HepG2 (cell line): ENCODE data around the gene ZKSCAN8. TPM values are rescaled to one million over a fixed set of nuclear protein-coding genes. Genes with fewer than 3 reads are reported as not detected.

Experiments used
- AHR ChIP-seq: IDR thresholded peaks from 2 replicates; pipeline ENCODE4 v1.6.1; 2018; ENCODE audit warnings: missing genetic modification reagents, missing compliant biosample characterization
- HMGA1 ChIP-seq: sonication (generic); formaldehyde crosslinking; conservative IDR thresholded peaks from 2 replicates; pipeline ENCODE4 v1.4.0; 2020; ENCODE audit warnings: missing genetic modification reagents
- NFKBIZ ChIP-seq: IDR thresholded peaks from 2 replicates; pipeline ENCODE4 v1.6.1; 2018; ENCODE audit warnings: missing genetic modification reagents, missing compliant biosample characterization
- NPAS2 ChIP-seq: sonication (generic); formaldehyde crosslinking; IDR thresholded peaks from 2 replicates; pipeline ENCODE4 v1.8.0; 2022; ENCODE audit warnings: mild to moderate bottlenecking, missing genetic modification reagents, borderline replicate concordance
- NR2F6 ChIP-seq, 2 experiments: IDR thresholded peaks; 2 replicates each; pipeline ENCODE4 v1.6.1; 2016; ENCODE audit warnings: antibody characterized with exemption in 1 of 2, mild to moderate bottlenecking in 1 of 2
- POGK ChIP-seq: sonication (generic); formaldehyde crosslinking; conservative IDR thresholded peaks from 2 replicates; pipeline ENCODE4 v1.8.0; 2022; ENCODE audit warnings: mild to moderate bottlenecking, moderate library complexity, missing genetic modification reagents
- PTBP1 ChIP-seq: fragments of 200-400 bp; formaldehyde crosslinking; IDR thresholded peaks from 2 replicates; pipeline ENCODE4 v1.6.1; 2018; ENCODE audit warnings: low read length, low read depth; ENCODE audit not compliant: poor library complexity, severe bottlenecking
- RNF219 ChIP-seq: sonication (generic); formaldehyde crosslinking; IDR thresholded peaks from 2 replicates; pipeline ENCODE4 v1.5.0; 2020; ENCODE audit warnings: mild to moderate bottlenecking, missing genetic modification reagents
- SMAD3 ChIP-seq: sonication (generic); formaldehyde crosslinking; IDR thresholded peaks from 2 replicates; pipeline ENCODE4 v1.4.0; 2020; ENCODE audit warnings: missing genetic modification reagents
- SP5 ChIP-seq: IDR thresholded peaks from 2 replicates; pipeline ENCODE4 v1.6.1; 2016; ENCODE audit warnings: low read depth, borderline replicate concordance
- STAT6 ChIP-seq: sonication (generic); formaldehyde crosslinking; IDR thresholded peaks from 2 replicates; pipeline ENCODE4 v1.4.0; 2020; ENCODE audit warnings: missing genetic modification reagents, mild to moderate bottlenecking, borderline replicate concordance
- TFDP1 ChIP-seq: IDR thresholded peaks from 2 replicates; pipeline ENCODE4 v1.6.1; 2016; ENCODE audit warnings: missing compliant biosample characterization, missing genetic modification reagents, borderline replicate concordance
- ZBTB46 ChIP-seq: sonication (generic); formaldehyde crosslinking; IDR thresholded peaks from 2 replicates; pipeline ENCODE4 v1.4.0; 2020; ENCODE audit warnings: mild to moderate bottlenecking, missing genetic modification reagents, borderline replicate concordance
- ZMAT3 ChIP-seq: sonication (generic); formaldehyde crosslinking; conservative IDR thresholded peaks from 2 replicates; pipeline ENCODE4 v1.7.0; 2021; ENCODE audit warnings: missing genetic modification reagents
- ZNF18 ChIP-seq: sonication (generic); formaldehyde crosslinking; IDR thresholded peaks from 2 replicates; pipeline ENCODE4 v1.8.0; 2022; ENCODE audit warnings: mild to moderate bottlenecking, missing genetic modification reagents; ENCODE audit not compliant: insufficient replicate concordance
- ZNF205 ChIP-seq: IDR thresholded peaks from 2 replicates; pipeline ENCODE4 v1.6.1; 2018; ENCODE audit warnings: missing biosample characterization, missing genetic modification reagents
- ZNF274 ChIP-seq: sonication (generic); formaldehyde crosslinking; IDR thresholded peaks from 2 replicates; pipeline ENCODE4 v1.5.1; 2020; ENCODE audit warnings: mild to moderate bottlenecking, missing genetic modification reagents
- polyA plus RNA-seq, 8 experiments: library from polyadenylated mRNA; depleted of rRNA in 3 of 8; stranded (reverse) in 7 of 8; unstranded in 1 of 8; fragments of >200 nt; fragmentation: Illumina TruSeq in 4 of 8; extraction: Trizol in 4 of 8; gene quantifications; 2 replicates each; pipeline versions ENCODE4 v1.2.1 to v1.2.3, GENCODE V29; 2011 to 2016; ENCODE audit warnings: low read depth in 4 of 8, missing spikeins in 1 of 8, mixed read lengths in 1 of 8; ENCODE audit not compliant: insufficient read depth in 1 of 8
- total RNA-seq, 5 experiments: library from RNA; depleted of rRNA; stranded (reverse); fragments of >200 nt; fragmentation: Illumina TruSeq; extraction: Trizol; gene quantifications; 2 replicates each; pipeline ENCODE4 v1.2.3, GENCODE V29; 2016; ENCODE audit warnings: low read depth in 1 of 5

The ZKSCAN8 gene
- total and polyA plus RNA-seq, 2 of the 13 experiments (the other 11 are each of a cell fraction or from before 2014, with no cell fraction given): 12.4 to 20.9 TPM

GRCh38 chr6:28161410-28162079 lies 19.9 kb downstream of the ZKSCAN8 start (continued):
- TF ChIP-seq ZNF274 (peak; percentile 55; the same call in 1 of the 2 replicates), NR2F6 (IDR thresholded peaks at IDR 0.05) (no peak), NR2F6 (CRISPR knock-in tag; IDR thresholded peaks at IDR 0.05) (no peak), STAT6 (peak; percentile 78; the same call in 1 of the 2 replicates), ZNF18 (no peak), TFDP1 (CRISPR knock-in tag) (peak; percentile 55; the same call in 1 of the 2 replicates), NFKBIZ (CRISPR knock-in tag) (no peak), ZNF205 (CRISPR knock-in tag) (peak; percentile 99), ZBTB46 (CRISPR knock-in tag) (no peak), SMAD3 (CRISPR knock-in tag) (no peak; the same call in 1 of the 2 replicates), PTBP1 (no peak), AHR (CRISPR knock-in tag) (peak; percentile 76; the same call in 1 of the 2 replicates), NPAS2 (no peak), SP5 (CRISPR knock-in tag) (no peak), RNF219 (no peak), ZMAT3 (CRISPR knock-in tag) (peak; percentile 38; the same call in 1 of the 2 replicates), HMGA1 (CRISPR knock-in tag) (no peak), POGK (CRISPR knock-in tag) (0 out of 2 replicates have a peak, but pooled peaks have one; percentile 43)
